ENCODE measurements around the gene GPR35.

GRCh38 chr2:240662681-240663080 is 37.4 kb downstream of the GPR35 start:
- TF ChIP-seq TAF1 (IDR thresholded peaks at IDR 0.05; ENCODE audit: low read depth, low read length) (no peak), POLR2A (IDR thresholded peaks at IDR 0.05; ENCODE audit: low read depth, low read length) (no peak), PAX5 (IDR thresholded peaks at IDR 0.05; ENCODE audit: insufficient read depth, low read length, severe bottlenecking) (no peak)
